GM21390 (cell line): Measurements from ENCODE around the gene MICALL1.

Experiments used
- ATAC-seq: cut with Tn5 transposase; IDR thresholded peaks from one replicate; pipeline ENCODE4 v1.9.1; 2021; ENCODE audit not compliant: unreplicated experiment

Gene MICALL1

DNA sequence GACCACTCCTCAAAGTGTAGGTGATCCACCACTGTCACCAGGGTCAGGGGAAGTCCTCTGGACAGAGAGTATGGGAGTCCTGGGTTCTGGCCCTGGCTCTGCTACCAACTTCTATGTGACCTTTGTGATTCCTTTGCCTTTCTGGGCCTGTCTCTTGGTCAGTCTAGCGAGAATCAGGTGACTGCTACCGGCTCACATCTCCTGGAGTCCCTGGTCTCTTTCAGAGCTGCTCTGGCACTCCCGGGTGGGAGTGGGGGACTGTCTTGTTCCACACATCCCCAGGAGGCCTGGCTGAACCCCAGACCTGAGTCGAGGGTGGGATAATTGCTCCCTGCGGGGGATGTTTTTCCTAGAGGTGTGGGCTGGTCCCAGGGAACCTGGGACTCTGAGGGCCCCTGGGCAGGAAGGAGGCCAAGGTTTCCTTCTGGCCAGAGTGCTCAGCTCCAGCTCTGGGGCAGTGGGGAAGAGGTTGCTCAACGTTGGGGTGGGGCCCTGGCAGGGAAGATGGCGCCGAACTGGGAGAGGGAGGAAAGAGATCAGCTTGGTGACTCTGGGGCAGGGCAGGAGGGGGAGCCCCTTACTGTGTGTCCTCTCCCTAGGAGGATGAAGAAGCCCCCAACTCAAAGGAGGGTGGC lies 76.2 kb downstream of the MICALL1 start:
- no peak for ATAC-seq

DNA sequence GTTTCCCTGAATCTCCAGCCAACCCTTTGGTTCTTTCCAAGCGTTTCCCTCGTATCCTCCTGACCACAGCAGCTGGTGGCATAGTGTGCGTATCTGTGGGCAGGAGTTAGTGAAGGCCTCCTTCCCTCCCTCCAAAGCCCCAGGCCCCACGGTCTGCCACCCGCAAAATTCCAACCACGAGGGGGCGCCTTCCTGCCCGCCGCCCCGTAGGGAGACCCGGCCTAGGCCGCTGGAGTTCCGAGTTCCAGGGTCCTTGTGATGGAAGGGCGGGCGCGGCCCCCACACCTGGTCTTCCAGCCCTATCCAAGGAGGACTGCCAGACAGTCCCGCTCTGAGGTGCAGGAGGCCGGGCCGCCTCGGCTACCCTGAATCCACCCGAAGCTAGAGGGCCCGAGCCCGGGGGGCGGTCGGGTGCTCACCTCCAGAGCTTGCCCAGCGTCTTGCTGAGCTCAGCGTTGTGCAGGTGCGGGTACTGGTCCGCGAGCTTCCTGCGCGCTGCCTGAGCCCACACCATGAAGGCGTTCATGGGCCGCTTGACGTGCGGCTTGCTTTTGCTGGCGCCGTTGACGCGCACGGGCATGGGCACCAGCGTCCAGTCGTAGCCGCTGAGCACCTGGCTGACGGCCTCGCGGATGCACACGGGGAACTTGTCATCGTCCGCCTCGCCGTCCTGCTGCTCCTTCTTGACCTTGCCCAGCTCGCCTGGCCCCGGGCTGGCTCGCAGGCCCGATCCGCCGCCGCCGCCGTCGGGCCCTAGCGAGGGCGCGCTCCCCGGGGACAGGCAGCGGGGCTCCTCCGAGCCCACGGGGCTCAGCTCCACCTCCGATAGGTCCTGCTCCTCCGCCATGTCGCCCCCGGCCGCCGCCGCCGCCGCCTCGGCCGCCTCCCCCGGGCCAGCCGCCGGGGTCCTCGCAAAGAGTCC lies 77.1 kb downstream of the MICALL1 start:
- no peak for ATAC-seq

GRCh38 chr22:37983860-37984791 lies 78.0 kb downstream of the MICALL1 start, which contains the start of gene SOX10:
TSS of gene SOX10 (minus strand) at chr22:37984555. CDS start at chr22:37983784, 771 bp downstream.
- no peak for ATAC-seq

DNA sequence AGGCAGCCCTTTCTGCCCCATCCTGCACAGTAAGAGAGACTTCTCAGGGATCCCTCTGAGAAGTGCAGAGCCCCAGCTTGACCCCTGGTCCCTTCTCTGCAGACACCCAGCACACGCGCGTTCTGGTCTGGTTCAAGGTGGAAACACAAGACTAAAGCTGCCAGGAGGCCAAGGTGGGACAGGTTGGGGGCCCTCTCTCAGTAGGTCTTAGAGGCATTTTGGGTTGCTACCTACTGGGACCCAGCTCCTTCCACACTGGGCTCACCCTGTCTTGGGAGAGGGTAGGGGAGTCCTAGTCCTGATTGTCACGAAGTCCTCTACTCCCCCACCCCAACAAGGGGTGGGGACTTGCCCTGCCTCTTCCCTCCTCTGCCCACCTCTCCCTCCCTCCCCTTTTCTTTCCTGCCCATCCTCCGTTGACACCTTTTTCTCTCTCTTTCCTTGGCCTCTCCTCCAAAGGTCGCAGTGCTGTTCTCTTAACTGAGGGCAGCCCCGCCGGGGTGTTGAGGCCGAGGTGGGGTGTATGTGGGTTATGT lies 79.0 kb downstream of the MICALL1 start:
- no peak for ATAC-seq

DNA sequence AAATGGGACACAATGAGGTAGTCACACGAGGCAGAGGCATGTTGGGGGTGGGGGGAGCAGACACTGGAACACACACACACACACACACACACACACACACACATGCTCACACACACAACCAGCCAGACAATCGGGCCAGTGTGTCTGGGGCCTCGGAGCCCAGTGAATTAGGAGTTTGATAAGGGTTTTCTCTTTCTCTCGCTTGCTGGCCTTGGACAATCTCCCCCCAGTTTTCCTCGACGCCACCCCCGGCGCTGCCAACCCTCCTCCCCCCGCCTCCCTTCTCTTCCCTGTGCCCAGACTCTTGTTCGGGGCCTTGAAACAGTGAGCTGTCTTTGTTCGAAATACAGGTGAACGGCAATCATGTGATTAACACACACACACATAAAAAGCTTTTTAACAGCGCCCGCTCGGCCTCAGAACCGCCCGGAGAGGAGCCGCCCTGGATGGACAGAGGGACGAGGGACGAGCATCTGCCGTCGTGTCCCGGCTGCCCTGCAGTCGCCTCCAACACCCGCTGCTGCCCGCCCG lies 79.7 kb downstream of the MICALL1 start:
- ATAC-seq, result no peak

DNA sequence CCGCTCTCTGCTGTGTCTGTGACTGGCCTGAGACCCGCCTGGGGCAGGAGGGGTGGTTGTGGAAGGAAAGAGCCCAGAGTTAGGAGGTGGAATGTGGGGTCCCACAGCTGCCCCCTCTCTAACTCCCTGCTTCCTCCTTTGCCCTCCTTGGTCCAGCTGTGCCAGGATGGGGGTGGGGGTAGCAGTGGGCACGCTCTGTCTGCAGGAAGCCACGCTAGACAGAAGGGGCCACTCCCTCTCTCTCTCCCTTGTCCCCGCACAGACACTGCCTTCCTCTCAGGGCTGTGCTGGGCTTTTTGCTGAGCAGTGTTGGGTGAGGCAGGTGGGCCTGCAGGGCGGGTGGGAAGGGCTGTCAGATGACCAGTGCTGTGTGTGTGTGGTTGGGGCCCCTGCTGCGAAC lies 80.3 kb downstream of the MICALL1 start:
- ATAC-seq, result no peak

DNA sequence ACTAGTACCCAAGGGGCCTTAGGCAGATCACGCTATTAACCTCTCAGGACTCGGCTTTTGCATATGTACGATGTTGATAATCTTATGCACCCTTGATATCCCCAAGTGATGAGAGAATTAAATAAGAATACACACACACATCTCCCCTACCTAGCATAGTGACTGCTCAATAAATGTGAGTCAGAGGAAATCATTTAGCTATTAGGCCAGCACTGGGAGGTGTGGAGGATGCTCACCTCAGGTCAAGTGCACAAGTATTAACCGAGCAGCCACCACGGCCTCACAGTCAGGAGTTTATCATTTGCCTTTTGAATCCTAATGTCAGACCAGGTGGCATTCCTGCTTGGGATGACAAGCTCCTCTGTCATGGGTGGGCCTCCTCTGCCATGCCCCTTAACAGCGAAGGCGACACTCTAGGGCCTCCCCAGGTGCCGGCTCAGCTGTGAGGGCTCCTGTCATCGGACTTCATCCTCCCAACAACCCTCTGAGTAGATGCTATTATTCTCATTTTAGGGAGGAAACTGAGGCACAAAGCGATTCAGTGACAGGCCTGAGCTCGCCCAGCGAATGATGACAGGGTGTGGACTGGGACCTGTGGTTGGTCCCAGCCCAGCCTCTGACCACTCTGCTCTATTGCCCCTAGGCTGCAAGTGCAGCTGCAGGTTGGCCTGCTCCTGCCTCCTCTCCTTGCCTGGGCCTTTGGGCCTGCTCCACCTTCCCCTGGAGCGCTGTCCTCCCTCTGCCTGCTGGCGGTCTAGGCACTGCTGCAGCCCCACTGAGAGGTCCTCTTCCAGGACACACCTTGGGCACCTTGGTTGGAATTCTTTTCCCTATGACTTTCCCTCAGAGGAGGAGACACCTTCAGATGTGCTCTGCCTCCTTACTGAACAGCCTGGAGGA lies 83.3 kb downstream of the MICALL1 start:
- ATAC-seq, result no peak

DNA sequence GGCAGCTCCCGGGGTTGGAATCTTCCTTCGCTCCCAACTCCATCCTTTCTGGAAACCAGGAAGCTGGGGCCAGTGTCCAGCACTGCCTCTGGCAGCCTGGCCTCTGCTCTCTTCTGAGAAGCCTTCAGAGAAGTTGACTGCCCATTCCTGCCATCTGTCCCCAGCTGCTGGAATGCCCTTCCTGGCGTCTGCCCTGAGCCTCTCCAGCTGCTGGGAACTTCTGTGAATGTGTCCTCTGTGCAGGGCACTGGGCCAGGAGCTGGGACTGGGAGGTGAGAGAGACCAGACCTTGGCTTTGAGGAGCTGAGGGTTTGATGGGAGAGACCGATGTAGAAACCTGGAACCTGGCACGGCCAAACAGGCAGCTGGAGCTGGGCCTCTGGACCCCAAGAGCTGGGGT lies 84.2 kb downstream of the MICALL1 start:
- ATAC-seq, result no peak

GRCh38 chr22:37990862-37991261 lies 84.8 kb downstream of the MICALL1 start:
- no peak for ATAC-seq

GRCh38 chr22:37991731-37992442 lies 85.8 kb downstream of the MICALL1 start:
- ATAC-seq, result no peak
